ENCODE results near the gene MARCO.
A peak's percentile ranks its signal among the peaks of the same experiment; 100 is the strongest.
"Not testable (repeated sequence)": the region's sequence is repeated elsewhere in the genome, so short reads cannot be mapped to it uniquely, and the experiment has no call there.

The MARCO gene

DNA sequence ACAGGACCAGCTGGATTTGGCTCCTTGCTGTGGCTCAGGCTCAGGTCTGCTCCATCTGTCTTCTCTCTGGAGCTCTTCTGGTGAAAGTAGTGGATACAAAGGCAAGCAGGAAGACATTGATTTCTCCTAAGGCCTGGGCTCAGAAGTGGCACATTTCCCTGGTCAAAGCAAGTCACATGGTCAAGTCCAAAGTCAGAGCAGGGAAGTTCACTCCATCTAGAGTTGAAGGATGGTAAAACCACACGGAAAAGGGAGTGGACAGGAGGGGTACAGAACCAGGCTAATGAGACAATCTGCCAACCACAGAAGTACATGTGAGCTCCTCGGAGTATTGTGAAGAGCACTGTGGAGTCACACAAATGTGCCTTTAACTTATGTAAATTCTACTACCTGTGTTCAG lies 66.1 kb downstream of the MARCO start:
- no peak for DNase-seq

DNA sequence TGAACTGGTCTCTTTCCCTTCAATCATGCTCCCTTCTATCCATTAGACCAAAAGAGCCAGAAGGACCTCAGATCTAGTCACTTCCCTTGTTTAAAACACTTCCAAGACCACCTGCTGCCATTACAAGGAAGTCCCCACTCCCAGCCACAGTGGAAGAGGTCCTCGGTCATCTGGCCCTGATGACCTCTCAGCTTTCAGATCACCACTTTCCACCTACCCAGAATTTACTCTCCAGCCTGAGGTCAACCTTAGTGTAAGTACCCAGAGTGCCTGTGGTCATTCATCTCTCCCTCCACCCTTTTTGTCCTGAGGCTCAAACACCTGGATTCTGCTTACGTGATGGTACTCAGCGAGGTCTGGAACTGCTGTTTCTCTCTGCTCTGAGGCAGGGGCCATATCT lies 67.1 kb downstream of the MARCO start:
- DNase-seq, result no peak

GRCh38 chr2:119010336-119010735 lies 68.3 kb downstream of the MARCO start:
- no peak for DNase-seq

- DNase-seq, result peak; percentile 62
Observed at GRCh38 chr2:119011162-119011909, 69.3 kb downstream of the MARCO start.

DNA sequence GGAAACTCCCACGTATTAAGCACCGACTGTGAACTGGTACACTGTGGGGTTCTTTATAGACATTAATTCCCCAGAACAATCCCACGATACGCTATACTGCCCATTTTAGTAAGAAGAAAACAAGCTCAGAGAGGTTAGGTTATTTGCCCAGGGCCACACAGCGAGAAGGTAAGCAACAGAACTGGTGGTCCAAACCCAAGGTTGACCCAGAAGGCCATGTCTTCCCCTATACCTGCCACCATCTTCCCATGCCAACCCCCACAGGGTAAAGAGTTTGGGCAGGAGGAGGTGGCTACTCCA lies 69.9 kb downstream of the MARCO start:
- DNase-seq, result no peak

DNA sequence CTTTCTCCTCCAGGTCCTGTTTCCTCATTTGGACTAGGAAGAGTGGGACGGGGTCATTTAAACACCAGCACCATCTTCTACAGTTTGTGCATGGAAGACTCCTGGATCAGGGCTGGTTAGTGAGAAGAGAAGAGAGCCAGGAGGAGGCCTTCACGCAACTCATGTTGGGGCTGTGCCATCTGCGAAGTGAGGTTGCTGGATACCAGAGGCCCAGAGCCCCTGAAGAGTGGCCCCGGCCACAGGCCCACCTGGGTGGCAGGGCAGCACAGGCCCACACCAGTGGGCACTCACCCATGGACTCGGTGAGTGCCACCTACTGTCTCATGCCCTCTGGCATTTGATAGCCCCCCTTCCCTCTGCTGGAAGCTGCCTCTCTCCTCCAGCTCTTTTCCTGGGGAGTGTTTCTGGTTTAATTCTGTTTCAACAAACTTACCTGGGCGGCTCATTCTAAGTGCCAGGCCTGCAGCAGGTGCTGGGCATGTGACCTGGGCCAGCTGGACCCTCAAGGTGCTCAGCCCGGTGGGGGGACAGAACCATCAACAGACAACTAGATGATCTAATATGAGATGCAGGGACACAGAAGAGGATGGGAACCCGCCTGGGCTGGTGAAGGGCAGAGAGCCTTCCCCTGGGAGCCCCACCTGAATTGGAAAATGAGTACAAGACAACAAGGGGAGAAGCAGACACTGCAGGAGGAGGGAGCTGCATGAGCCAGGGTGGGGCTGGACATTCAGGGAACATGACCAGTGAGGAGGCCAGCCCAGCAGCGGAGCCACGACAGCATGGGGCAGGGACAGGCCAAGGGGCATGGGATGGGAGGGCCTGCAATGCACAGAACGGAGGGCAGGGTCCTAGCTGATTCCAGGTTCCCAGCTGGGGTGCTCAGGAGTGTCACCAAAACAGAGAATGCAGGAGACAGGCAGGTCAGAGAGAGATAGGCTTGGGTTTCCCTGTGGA lies 70.6 kb downstream of the MARCO start:
- DNase-seq, result no peak

- no peak for DNase-seq
Observed at GRCh38 chr2:119013671-119014070, 71.7 kb downstream of the MARCO start.

- DNase-seq, result no peak
Observed at GRCh38 chr2:119015845-119016244, 73.9 kb downstream of the MARCO start.

DNA sequence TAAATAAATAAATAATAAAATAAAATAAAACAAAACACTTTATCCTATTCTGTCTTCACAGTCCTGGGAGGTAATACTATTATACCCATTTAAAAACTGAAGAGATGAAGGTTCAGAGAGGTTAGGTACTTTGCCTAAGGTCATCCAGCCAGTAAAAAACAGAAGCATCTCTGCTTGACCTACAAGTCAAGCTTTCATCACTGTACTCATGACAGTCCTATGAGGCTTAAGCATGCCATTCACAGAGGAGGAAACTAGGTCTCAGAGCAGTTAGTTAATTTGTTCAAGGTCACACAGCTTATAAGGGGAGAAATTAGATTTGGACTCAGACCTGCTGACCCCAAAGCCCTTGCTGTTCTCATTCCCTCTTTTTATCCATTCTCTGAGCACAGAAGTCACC lies 77.5 kb downstream of the MARCO start:
- no peak for DNase-seq

- DNase-seq, result no peak
Observed at GRCh38 chr2:119022678-119023077, 80.7 kb downstream of the MARCO start.

DNA sequence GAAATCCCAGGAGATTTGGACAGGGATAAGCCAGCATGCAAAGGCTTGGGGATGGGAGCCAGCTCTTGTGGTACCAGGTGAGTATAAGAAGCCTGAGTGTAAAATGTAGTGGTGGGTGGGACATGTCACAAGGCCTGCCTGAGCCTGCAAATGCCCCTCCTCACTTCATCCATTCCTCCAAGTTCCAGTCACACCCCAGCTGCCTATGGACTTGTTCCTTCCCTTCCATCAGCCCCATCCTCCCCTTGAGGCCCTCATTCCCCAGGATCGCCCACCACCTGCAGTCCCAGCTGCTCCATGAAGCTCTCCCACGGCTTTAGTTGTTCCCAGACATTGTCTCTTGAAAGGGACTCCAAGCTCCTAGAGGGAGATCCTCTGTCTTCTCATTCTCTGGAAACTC lies 81.5 kb downstream of the MARCO start:
- no peak for DNase-seq

GRCh38 chr2:119024152-119024551 lies 82.2 kb downstream of the MARCO start:
- no peak for DNase-seq

DNA sequence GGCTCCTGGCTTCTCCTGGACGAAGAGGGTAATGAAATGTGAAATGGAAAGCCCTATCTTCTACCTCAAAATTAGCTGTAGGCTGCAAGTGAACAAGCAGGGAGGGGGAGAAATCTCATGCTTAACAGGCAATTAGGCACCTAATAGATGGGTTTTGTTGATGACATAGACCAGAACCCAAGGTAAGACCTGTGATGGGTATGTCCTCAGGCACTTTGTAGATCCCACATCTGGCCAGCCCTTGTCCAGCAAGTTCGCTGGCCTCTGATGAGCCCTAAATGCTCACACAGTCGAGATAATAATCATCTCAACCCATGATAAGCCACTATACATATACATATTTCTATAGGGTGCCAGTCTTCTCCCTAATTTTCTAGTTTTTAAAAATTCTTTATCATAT lies 82.6 kb downstream of the MARCO start:
- no peak for DNase-seq

DNA sequence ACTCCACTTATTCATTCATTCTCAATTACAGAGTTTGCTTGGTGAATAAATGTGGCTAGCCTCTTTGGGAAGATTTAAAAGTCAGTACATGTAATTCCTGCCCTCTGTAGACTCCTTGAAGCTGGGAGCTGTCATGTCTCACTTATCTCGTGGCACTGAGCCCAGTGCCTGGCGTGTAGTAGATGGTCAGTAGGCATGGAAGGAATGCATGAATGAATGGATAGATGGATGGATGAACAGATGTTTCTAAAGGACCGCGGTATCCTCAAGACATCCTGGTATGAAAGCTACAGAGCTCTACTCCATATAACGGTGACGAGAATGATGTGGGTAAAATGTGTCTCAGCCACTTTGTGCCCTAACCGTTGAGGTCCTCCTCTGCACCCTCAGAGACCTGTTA lies 83.0 kb downstream of the MARCO start:
- DNase-seq, result no peak

DNA sequence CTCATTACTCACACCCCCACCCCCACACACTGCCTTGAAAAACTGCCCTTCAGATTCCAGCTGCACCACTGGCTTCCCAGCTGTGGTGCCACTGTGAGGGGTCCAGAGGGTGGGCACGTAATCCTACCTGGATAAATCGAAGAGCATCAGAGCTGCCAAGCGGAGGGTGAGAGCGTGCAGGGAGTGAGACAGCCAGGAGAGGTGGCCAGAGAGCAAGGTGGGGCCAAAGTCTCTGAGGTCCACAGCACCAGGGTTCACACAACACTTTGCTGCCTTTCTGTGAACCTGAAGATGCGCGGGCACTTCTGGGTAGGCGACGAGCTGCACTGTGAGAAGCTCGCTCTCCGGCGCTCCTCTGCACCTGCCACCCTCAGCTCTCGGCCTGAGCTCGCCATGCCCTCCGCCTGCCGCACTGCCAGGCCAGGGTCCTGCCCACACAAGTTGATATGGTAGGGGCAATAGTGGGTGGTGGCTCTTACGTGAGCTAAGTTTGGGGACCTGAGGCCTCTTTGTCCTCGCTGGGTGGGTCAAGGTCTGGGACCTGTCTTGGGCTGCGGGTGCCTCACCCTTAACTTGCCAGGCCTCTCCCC lies 83.9 kb downstream of the MARCO start:
- no peak for DNase-seq

- no peak for DNase-seq
Observed at GRCh38 chr2:119026890-119027289, 84.9 kb downstream of the MARCO start.

GRCh38 chr2:119028327-119029174 lies 86.6 kb downstream of the MARCO start:
- DNase-seq, result no peak

GRCh38 chr2:119029297-119029696 lies 87.3 kb downstream of the MARCO start:
- DNase-seq, result no peak

- not testable (repeated sequence) for DNase-seq
Observed at GRCh38 chr2:119037922-119038321, 95.9 kb downstream of the MARCO start.

DNA sequence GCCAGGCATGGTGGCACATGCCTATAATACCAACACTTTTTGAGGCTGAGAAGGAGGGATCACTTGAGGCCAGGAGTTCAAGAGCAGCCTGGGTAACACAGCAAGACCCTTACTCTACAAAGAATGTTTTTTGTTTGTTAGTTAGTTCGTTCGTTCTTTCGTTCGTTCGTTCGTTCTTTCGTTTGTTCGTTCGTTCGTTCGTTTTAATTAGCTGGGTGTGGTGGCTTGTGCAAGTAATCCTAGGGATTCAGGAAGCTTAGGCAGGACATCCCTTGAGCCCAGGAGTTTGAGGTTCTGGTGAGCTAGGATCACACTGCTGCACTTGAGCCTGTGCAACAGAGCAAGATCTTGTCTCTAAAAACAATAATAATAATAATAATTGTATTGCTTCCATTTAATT lies 98.7 kb downstream of the MARCO start:
- DNase-seq, result no peak
